Upper lobe of left lung (tissue), 6 donors: ENCODE measurements around the gene APOBEC3B. TPM values are rescaled to one million over a fixed set of nuclear protein-coding genes. Genes with fewer than 3 reads are reported as not detected.

Experiments used
- ATAC-seq, 2 donors: fragments of 200-7000 bp; cut with Tn5 transposase; one replicate each; pipeline ENCODE4 v1.9.1; 2022; ENCODE audit warnings: mild to moderate bottlenecking in 2 of 2, moderate library complexity in 2 of 2; ENCODE audit not compliant: low FRiP score in 2 of 2
- DNase-seq, 2 donors: peaks; one replicate each; pipeline ENCODE4 v3.0.0-alpha.2; 2019 to 2020
- H3K27ac ChIP-seq, 4 donors: fragments of 200-600 bp; sonication (generic); one replicate each; pipeline ENCODE4 v1.5.1; 2016 to 2019
- H3K27me3 ChIP-seq, 4 donors: fragments of 200-600 bp; sonication (generic); one replicate each; pipeline ENCODE4 v1.5.1; 2017 to 2019
- H3K36me3 ChIP-seq, 4 donors: fragments of 200-600 bp; sonication (generic); one replicate each; pipeline ENCODE4 v1.5.1; 2016 to 2019
- H3K4me1 ChIP-seq, 4 donors: fragments of 200-600 bp; sonication (generic); one replicate each; pipeline ENCODE4 v1.5.1; 2018 to 2019
- H3K4me3 ChIP-seq, 4 donors: fragments of 200-600 bp; sonication (generic); one replicate each; pipeline ENCODE4 v1.5.1; 2017 to 2019; ENCODE audit warnings: mild to moderate bottlenecking in 2 of 4, moderate library complexity in 1 of 4
- H3K9me3 ChIP-seq, 4 donors: fragments of 200-600 bp; sonication (generic); one replicate each; pipeline ENCODE4 v1.5.1; 2018 to 2019
- EP300 ChIP-seq, 4 donors: sonication (generic); formaldehyde crosslinking; IDR thresholded peaks; one replicate each; pipeline ENCODE4 v1.5.1; 2017; ENCODE audit warnings: antibody characterized with exemption in 4 of 4, control low read depth in 2 of 4
- POLR2A ChIP-seq, 4 donors: fragments of 450-650 bp; IDR thresholded peaks; one replicate each; pipeline ENCODE4 v1.5.1; 2016 to 2017; ENCODE audit warnings: antibody characterized with exemption in 4 of 4, mild to moderate bottlenecking in 2 of 4
- POLR2AphosphoS5 ChIP-seq, 2 donors: sonication (generic); formaldehyde crosslinking; IDR thresholded peaks; one replicate each; pipeline ENCODE4 v1.5.1; 2017; ENCODE audit warnings: antibody characterized with exemption in 2 of 2
- WGBS, 2 donors: methylation state at CpG; one replicate each; pipeline ENCODE4 v1.1.5; 2017 to 2018; 5-methylcytosine and 5-hydroxymethylcytosine counted together
- total RNA-seq, 6 donors: library from RNA; depleted of rRNA in 4 of 6; stranded (reverse); fragments of >200 nt in 4 of 6; gene quantifications; one replicate each; pipeline versions ENCODE4 v1.1.0 to v1.2.1, GENCODE V29; 2016 to 2021
- TF ChIP-seq, protein P1 (sequence below), 6 experiments: fragments of 450-650 bp in 4 of 6; fragments of 200-600 bp in 2 of 6; sonication (generic) in 2 of 6; IDR thresholded peaks; one replicate each; pipeline ENCODE4 v1.5.1; 2016 to 2019; ENCODE audit warnings: antibody characterized with exemption in 6 of 6
- donor health status: DM: no; HTN: no; CAD: no; lungs with moderate emphysema.
- donor health status: DM: no; HTN: yes; CAD: no; lungs with severe emphysema.

Gene APOBEC3B
- 1 to 10 TPM in 3 of 6 donors, under 1 TPM in 1, not detected in 2; 0.89 to 5.8 (median 1.5) TPM for total RNA-seq

DNA sequence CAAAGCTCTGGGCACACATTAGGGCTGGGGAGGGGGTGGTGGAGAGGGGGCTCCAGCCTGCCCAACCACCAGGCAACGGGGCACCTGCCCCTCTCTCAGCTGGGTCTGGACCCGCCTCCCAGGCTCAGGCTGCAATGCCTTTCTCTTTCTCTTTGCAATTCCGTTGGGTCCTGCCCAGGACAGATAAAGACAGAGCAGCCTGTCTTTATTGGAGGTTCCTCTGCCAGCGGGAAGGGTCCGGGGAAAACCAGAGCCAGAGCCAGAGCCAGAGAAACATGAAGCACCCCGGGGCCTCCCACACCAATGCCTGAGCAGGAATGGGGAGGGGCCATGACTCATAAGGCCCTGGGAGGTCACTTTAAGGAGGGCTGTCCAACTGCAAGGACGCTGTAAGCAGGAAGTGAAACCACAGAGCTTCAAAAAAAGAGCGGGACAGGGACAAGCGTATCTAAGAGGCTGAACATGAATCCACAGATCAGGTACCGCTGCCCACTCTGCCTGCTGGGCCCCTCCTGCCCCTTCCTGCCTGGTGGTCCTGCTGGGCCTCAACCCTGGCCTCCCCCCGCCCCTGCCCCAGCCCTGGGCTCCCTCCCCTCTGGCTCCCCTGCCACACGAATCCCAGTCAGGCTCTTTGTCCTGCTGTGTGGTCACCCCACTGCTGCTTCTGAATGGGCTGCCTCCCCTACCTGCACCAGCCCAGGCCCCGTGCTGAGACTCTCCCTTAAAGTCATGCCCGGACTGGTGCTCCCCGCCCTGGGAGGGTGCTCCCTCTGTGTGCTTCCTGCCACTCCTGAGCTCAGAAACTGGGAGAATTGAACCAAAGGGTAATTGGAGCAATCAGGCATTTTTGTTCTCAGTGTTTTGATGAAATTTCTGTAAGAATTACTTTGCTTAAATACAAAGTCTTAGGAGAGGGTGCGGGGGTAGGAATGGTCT is at the start of gene APOBEC3B:
TSS of gene APOBEC3B (plus strand) at position 356 of the 936 bp plus-strand sequence. CDS start at position 463, 107 bp downstream.
- H3K27me3 ChIP-seq: no peaks in the 10 kb centered on the region
- DNase-seq: no peak
- H3K27ac ChIP-seq: peak within 1 kb of the TSS in 3 of 4 donors; percentile 43 to 80 (median 66)
- H3K4me1 ChIP-seq: peaks cover 0 to 19% (median 17%) of the 10 kb centered on the region in 4 donors
- no peaks in the 10 kb centered on the region for H3K9me3 ChIP-seq
- TF ChIP-seq POLR2AphosphoS5 (IDR thresholded peaks at IDR 0.05): peak in 1 of 2 donors; percentile 64
- TF ChIP-seq POLR2A (IDR thresholded peaks at IDR 0.05): peak in 1 of 4 donors; percentile 38
- TF ChIP-seq EP300 (IDR thresholded peaks at IDR 0.05): no peak
- TF ChIP-seq, protein P1, sequence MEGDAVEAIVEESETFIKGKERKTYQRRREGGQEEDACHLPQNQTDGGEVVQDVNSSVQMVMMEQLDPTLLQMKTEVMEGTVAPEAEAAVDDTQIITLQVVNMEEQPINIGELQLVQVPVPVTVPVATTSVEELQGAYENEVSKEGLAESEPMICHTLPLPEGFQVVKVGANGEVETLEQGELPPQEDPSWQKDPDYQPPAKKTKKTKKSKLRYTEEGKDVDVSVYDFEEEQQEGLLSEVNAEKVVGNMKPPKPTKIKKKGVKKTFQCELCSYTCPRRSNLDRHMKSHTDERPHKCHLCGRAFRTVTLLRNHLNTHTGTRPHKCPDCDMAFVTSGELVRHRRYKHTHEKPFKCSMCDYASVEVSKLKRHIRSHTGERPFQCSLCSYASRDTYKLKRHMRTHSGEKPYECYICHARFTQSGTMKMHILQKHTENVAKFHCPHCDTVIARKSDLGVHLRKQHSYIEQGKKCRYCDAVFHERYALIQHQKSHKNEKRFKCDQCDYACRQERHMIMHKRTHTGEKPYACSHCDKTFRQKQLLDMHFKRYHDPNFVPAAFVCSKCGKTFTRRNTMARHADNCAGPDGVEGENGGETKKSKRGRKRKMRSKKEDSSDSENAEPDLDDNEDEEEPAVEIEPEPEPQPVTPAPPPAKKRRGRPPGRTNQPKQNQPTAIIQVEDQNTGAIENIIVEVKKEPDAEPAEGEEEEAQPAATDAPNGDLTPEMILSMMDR (IDR thresholded peaks at IDR 0.05): no peak
- peak within 1 kb of the TSS in 3 of 4 donors; percentile 26 to 54 (median 54) for H3K4me3 ChIP-seq
- no peaks in the 10 kb centered on the region for H3K36me3 ChIP-seq
- WGBS, 2 donors: 9% methylated on average over 10 of the region's 16 CpGs; no CpG with 5 or more reads in 1 of the 2 donors
- ATAC-seq: peak; percentile 95 to 97

DNA sequence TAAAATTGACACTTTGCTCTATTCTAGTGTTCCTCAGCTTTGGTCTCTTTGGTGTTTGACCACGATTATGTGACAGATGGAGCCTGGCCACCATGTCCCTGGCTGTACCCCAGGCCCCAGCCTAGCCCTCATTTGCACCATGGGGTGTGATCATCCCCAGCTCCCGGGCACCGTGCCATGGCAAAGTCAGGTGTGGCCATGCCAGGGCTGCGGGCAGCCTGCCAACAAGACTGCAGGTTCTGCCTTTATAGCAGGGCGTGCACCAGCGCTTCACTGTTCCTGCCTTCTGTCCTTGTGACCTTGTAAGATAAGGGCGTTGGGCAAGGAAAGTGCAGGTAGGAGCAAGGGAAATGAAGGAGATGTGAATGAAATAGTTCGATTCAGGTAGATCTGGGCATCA is 47.1 kb upstream of the APOBEC3B start:
- 53 to 57% methylated on average over 8 of the region's 8 CpGs for WGBS, 2 donors
- peak; percentile 86 to 96 for DNase-seq
- no peaks in the 10 kb centered on the region for H3K9me3 ChIP-seq
- H3K36me3 ChIP-seq: no peaks in the 10 kb centered on the region
- H3K27me3 ChIP-seq: no peaks in the 10 kb centered on the region
- TF ChIP-seq POLR2AphosphoS5 (IDR thresholded peaks at IDR 0.05) (peak in 1 of 2 donors; percentile 29), EP300 (IDR thresholded peaks at IDR 0.05) (peak in 1 of 4 donors; percentile 1)
- TF ChIP-seq, protein P1 (IDR thresholded peaks at IDR 0.05): no peak
- peak in 1 of 2 donors; percentile 72 for ATAC-seq
- H3K4me3 ChIP-seq: no peak overlapping the region
- H3K4me1 ChIP-seq: no peaks in the 10 kb centered on the region
- H3K27ac ChIP-seq: no peak overlapping the region

DNA sequence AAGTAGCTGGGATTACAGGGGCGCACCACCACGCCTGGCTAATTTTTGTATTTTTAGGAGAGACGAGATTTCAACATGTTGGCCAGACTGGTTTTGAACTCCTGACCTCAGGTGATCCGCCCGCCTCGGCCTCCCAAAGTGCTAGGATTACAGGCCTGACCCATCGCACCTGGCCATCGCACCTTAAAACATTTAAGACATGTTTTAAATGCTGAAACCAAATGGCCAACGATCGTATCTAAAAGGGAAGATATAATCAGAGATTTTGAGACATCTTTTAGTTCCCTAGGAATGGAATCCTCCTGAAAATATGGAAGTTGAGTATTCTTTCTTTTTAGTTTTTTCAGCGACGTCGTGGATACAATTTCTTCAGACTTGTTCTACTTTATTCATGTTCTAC is 46.5 kb upstream of the APOBEC3B start:
- H3K27ac ChIP-seq: no peak overlapping the region
- WGBS, 2 donors: 92 to 94% methylated on average over 13 of the region's 13 CpGs
- H3K27me3 ChIP-seq: no peaks in the 10 kb centered on the region
- DNase-seq: no peak
- H3K36me3 ChIP-seq: no peaks in the 10 kb centered on the region
- H3K4me1 ChIP-seq: no peaks in the 10 kb centered on the region
- no peak for ATAC-seq
- TF ChIP-seq POLR2AphosphoS5 (IDR thresholded peaks at IDR 0.05) (no peak), EP300 (IDR thresholded peaks at IDR 0.05) (no peak), POLR2A (IDR thresholded peaks at IDR 0.05) (no peak)
- TF ChIP-seq, protein P1 (IDR thresholded peaks at IDR 0.05): no peak
- no peaks in the 10 kb centered on the region for H3K9me3 ChIP-seq
- H3K4me3 ChIP-seq: no peak overlapping the region

DNA sequence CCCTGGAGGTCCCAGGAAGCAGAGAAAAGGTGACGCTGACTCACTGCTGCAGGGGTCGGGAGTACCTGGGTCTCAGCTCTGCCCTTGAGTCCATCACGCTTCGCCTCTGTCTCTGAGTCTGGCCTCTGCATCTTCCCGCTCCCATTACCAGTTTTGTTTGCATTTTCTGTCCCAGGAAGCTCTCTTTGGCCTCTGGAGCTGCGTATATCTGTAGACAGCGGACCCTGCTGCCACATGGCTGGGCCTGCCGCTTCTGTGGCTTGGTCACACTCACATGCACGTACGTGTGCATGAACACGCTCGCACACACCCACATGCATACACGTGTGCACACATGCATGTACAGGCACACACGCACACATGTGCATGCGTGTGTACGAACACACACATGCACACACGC is 45.6 kb upstream of the APOBEC3B start:
- Histone ChIP-seq H3K36me3 (no peaks in the 10 kb centered on the region), H3K4me3 (no peak overlapping the region), H3K9me3 (no peaks in the 10 kb centered on the region), H3K27ac (no peak overlapping the region), H3K4me1 (peaks cover 0 to 9% (median 0%) of the 10 kb centered on the region in 4 donors), H3K27me3 (no peaks in the 10 kb centered on the region)
- ATAC-seq (peak in 1 of 2 donors; percentile 36), DNase-seq (peak in 1 of 2 donors; percentile 13)
- no peak for TF ChIP-seq POLR2AphosphoS5 (IDR thresholded peaks at IDR 0.05)
- TF ChIP-seq, protein P1 (IDR thresholded peaks at IDR 0.05): no peak
- 87 to 88% methylated on average over 16 to 17 of the region's 17 CpGs for WGBS, 2 donors
